Activated naive CD8-positive, alpha-beta T cell treated with anti-CD3 and anti-CD28 coated beads, Interleukin-2, amount 10 ng/mL, durations not matched to agents 7 days and 5 days (primary cell): ENCODE measurements around the gene APOC4. TPM values are rescaled to one million over a fixed set of nuclear protein-coding genes. Genes with fewer than 3 reads are reported as not detected.
A peak's percentile ranks its signal among the peaks of the same experiment; 100 is the strongest.

ENCODE experiments used
- ATAC-seq: fragments of 150-1000 bp; cut with Tn5 transposase; one replicate; pipeline ENCODE4 v1.10.0; 2021; ENCODE audit warnings: low read depth, moderate library complexity
- POLR2A ChIA-PET: fragments of 350-600 bp; sonication (Branson Sonifier 250); formaldehyde crosslinking; loops from one replicate; lab custom pipeline; 2021; ENCODE audit warnings: antibody characterized with exemption; lab: Charles Lee
- DNase-seq: peaks from one replicate; pipeline ENCODE4 v3.0.0; 2021
- H3K27ac Mint-ChIP-seq: one replicate; pipeline ENCODE4 v1.8.0; 2022; ENCODE audit warnings: mild to moderate bottlenecking, mixed read lengths
- H3K27me3 Mint-ChIP-seq: one replicate; pipeline ENCODE4 v1.8.0; 2022; ENCODE audit warnings: mild to moderate bottlenecking, moderate library complexity, mixed read lengths
- H3K36me3 Mint-ChIP-seq: one replicate; pipeline ENCODE4 v1.8.0; 2021; ENCODE audit warnings: mild to moderate bottlenecking, mixed read lengths
- H3K4me1 Mint-ChIP-seq: one replicate; pipeline ENCODE4 v1.8.0; 2021; ENCODE audit warnings: mixed read lengths
- H3K4me3 Mint-ChIP-seq: one replicate; pipeline ENCODE4 v1.8.0; 2022; ENCODE audit warnings: mild to moderate bottlenecking, moderate library complexity, mixed read lengths
- H3K9me3 Mint-ChIP-seq: one replicate; pipeline ENCODE4 v1.8.0; 2021; ENCODE audit warnings: mixed read lengths
- total RNA-seq, 2 experiments: library from RNA; stranded (reverse); gene quantifications; one replicate each; pipeline ENCODE4 v1.2.3, GENCODE V29; 2021

Gene APOC4
- not detected for total RNA-seq

GRCh38 chr19:44942067-44942571 lies at the start of gene APOC4:
APOC4 (plus strand) TSS chr19:44942237; CDS start chr19:44942278, 41 bp downstream.
- DNase-seq (no peak), ATAC-seq (no peak)
- Mint-ChIP-seq H3K4me1 (no peaks in the 10 kb centered on the region), H3K9me3 (no peaks in the 10 kb centered on the region), H3K27me3 (no peaks in the 10 kb centered on the region), H3K4me3 (no peak within 1 kb of the TSS), H3K27ac (no peak within 1 kb of the TSS), H3K36me3 (no peaks in the 10 kb centered on the region)
- POLR2A ChIA-PET, result no interaction called here

- Mint-ChIP-seq H3K4me1 (peaks cover 23% of the 10 kb centered on the region), H3K4me3 (peak overlapping the region; percentile 92), H3K9me3 (peaks cover 2% of the 10 kb centered on the region), H3K27ac (no peak overlapping the region), H3K27me3 (no peaks in the 10 kb centered on the region), H3K36me3 (peaks cover 15% of the 10 kb centered on the region)
- ATAC-seq, result no peak
- POLR2A ChIA-PET, result no interaction called here
- no peak for DNase-seq
Observed at GRCh38 chr19:44892932-44893331, 49.1 kb upstream of the APOC4 start.

GRCh38 chr19:44893332-44894051 lies 48.5 kb upstream of the APOC4 start:
- H3K4me1 Mint-ChIP-seq, result peaks cover 23% of the 10 kb centered on the region
- H3K36me3 Mint-ChIP-seq, result peaks cover 17% of the 10 kb centered on the region
- no peak for DNase-seq
- no peaks in the 10 kb centered on the region for H3K27me3 Mint-ChIP-seq
- H3K4me3 Mint-ChIP-seq, result no peak overlapping the region
- H3K9me3 Mint-ChIP-seq, result peaks cover 2% of the 10 kb centered on the region
- no peak for ATAC-seq
- H3K27ac Mint-ChIP-seq, result no peak overlapping the region
- POLR2A ChIA-PET, result interaction anchor here (0.9 kb wide), 1 partner anchor 145 kb away, joined by 3 read pairs; the partner anchor contains the start of gene CLASRP

GRCh38 chr19:44894052-44894400 lies 48.0 kb upstream of the APOC4 start:
- Mint-ChIP-seq H3K36me3 (peaks cover 17% of the 10 kb centered on the region), H3K9me3 (peaks cover 2% of the 10 kb centered on the region), H3K4me3 (no peak overlapping the region), H3K27me3 (no peaks in the 10 kb centered on the region), H3K27ac (no peak overlapping the region), H3K4me1 (peaks cover 23% of the 10 kb centered on the region)
- DNase-seq, result no peak
- ATAC-seq, result no peak
- POLR2A ChIA-PET, result interaction anchor here (0.9 kb wide), 1 partner anchor 145 kb away, joined by 3 read pairs; the partner anchor contains the start of gene CLASRP

- Mint-ChIP-seq H3K4me1 (peaks cover 23% of the 10 kb centered on the region), H3K9me3 (no peaks in the 10 kb centered on the region), H3K27me3 (no peaks in the 10 kb centered on the region), H3K27ac (peak overlapping the region; percentile 57), H3K4me3 (no peak overlapping the region), H3K36me3 (peaks cover 17% of the 10 kb centered on the region)
- POLR2A ChIA-PET, result no interaction called here
- ATAC-seq (no peak), DNase-seq (no peak)
Observed at GRCh38 chr19:44894946-44895345, 47.1 kb upstream of the APOC4 start.

GRCh38 chr19:44897835-44898234 lies 44.2 kb upstream of the APOC4 start:
- Mint-ChIP-seq H3K9me3 (no peaks in the 10 kb centered on the region), H3K36me3 (peaks cover 15% of the 10 kb centered on the region), H3K4me3 (no peak overlapping the region), H3K27me3 (no peaks in the 10 kb centered on the region), H3K4me1 (peaks cover 8% of the 10 kb centered on the region), H3K27ac (no peak overlapping the region)
- DNase-seq (no peak), ATAC-seq (no peak)
- POLR2A ChIA-PET, result no interaction called here

GRCh38 chr19:44900328-44901244 lies 41.5 kb upstream of the APOC4 start:
- no peaks in the 10 kb centered on the region for H3K4me1 Mint-ChIP-seq

GRCh38 chr19:44903216-44903601 lies 38.8 kb upstream of the APOC4 start:
- POLR2A ChIA-PET, result no interaction called here
- DNase-seq, result no peak
- H3K27ac Mint-ChIP-seq, result no peak overlapping the region
- peaks cover 3% of the 10 kb centered on the region for H3K36me3 Mint-ChIP-seq
- peaks cover 21% of the 10 kb centered on the region for H3K27me3 Mint-ChIP-seq
- ATAC-seq, result no peak
- H3K9me3 Mint-ChIP-seq, result no peaks in the 10 kb centered on the region
- H3K4me1 Mint-ChIP-seq, result peaks cover 5% of the 10 kb centered on the region
- no peak overlapping the region for H3K4me3 Mint-ChIP-seq

More at GRCh38 chr19:44900328-44901244, 41.5 kb upstream of the APOC4 start:
- ATAC-seq, result no peak
- peaks cover 6% of the 10 kb centered on the region for H3K27me3 Mint-ChIP-seq
- H3K36me3 Mint-ChIP-seq, result peaks cover 10% of the 10 kb centered on the region
- H3K9me3 Mint-ChIP-seq, result no peaks in the 10 kb centered on the region
- H3K4me3 Mint-ChIP-seq, result no peak overlapping the region
- DNase-seq, result no peak
- no peak overlapping the region for H3K27ac Mint-ChIP-seq
- POLR2A ChIA-PET, result interaction anchor here (0.6 kb wide), 1 partner anchor 9 kb away, joined by 4 read pairs; no protein-coding TSS in a partner anchor

- H3K27ac Mint-ChIP-seq, result no peak overlapping the region
- H3K27me3 Mint-ChIP-seq, result peaks cover 21% of the 10 kb centered on the region
- H3K4me3 Mint-ChIP-seq, result no peak overlapping the region
- POLR2A ChIA-PET, result no interaction called here
- H3K36me3 Mint-ChIP-seq, result peaks cover 2% of the 10 kb centered on the region
- ATAC-seq (peak; percentile 65), DNase-seq (peak; percentile 91)
- peaks cover 5% of the 10 kb centered on the region for H3K4me1 Mint-ChIP-seq
- H3K9me3 Mint-ChIP-seq, result no peaks in the 10 kb centered on the region
Observed at GRCh38 chr19:44903602-44904425, 38.2 kb upstream of the APOC4 start.

- no peak overlapping the region for H3K27ac Mint-ChIP-seq
- no peak for ATAC-seq
- POLR2A ChIA-PET, result no interaction called here
Observed at GRCh38 chr19:44904426-44904994, 37.5 kb upstream of the APOC4 start.

GRCh38 chr19:44905437-44906160 lies 36.4 kb upstream of the APOC4 start, which contains the start of gene APOE:
APOE (plus strand) TSS chr19:44905796; CDS start chr19:44906625, 829 bp downstream.
- H3K27me3 Mint-ChIP-seq, result peaks cover 23% of the 10 kb centered on the region
- DNase-seq (no peak), ATAC-seq (no peak)
- POLR2A ChIA-PET, result interaction anchor here (0.6 kb wide), 1 partner anchor 49 kb away, joined by 3 read pairs; no protein-coding TSS in a partner anchor
- H3K4me1 Mint-ChIP-seq, result peaks cover 5% of the 10 kb centered on the region
- H3K9me3 Mint-ChIP-seq, result no peaks in the 10 kb centered on the region
- H3K27ac Mint-ChIP-seq, result peak within 1 kb of the TSS; percentile 34
- peak within 1 kb of the TSS; percentile 33 for H3K4me3 Mint-ChIP-seq
- peaks cover 2% of the 10 kb centered on the region for H3K36me3 Mint-ChIP-seq

More at GRCh38 chr19:44904426-44904994, 37.5 kb upstream of the APOC4 start:
- no peak overlapping the region for H3K4me3 Mint-ChIP-seq
- H3K9me3 Mint-ChIP-seq, result no peaks in the 10 kb centered on the region
- H3K27me3 Mint-ChIP-seq, result peaks cover 21% of the 10 kb centered on the region
- DNase-seq, result no peak
- H3K36me3 Mint-ChIP-seq, result peaks cover 2% of the 10 kb centered on the region
- peaks cover 5% of the 10 kb centered on the region for H3K4me1 Mint-ChIP-seq

- H3K9me3 Mint-ChIP-seq, result no peaks in the 10 kb centered on the region
- H3K4me3 Mint-ChIP-seq, result no peak overlapping the region
- H3K4me1 Mint-ChIP-seq, result peaks cover 5% of the 10 kb centered on the region
- no peak overlapping the region for H3K27ac Mint-ChIP-seq
- H3K27me3 Mint-ChIP-seq, result peaks cover 29% of the 10 kb centered on the region
- H3K36me3 Mint-ChIP-seq, result peaks cover 2% of the 10 kb centered on the region
- POLR2A ChIA-PET, result interaction anchor here (1.1 kb wide), 1 partner anchor 47 kb away, joined by 3 read pairs; no protein-coding TSS in a partner anchor
- DNase-seq, result no peak
- no peak for ATAC-seq
Observed at GRCh38 chr19:44907613-44908012, 34.4 kb upstream of the APOC4 start.
